Peyer's patch (tissue), 4 donors: ENCODE data around the gene TATDN2.

Source experiments
- CTCF ChIP-seq, 6 experiments: fragments of 450-650 bp in 4 of 6; fragments of 200-600 bp in 2 of 6; sonication (generic) in 1 of 6; IDR thresholded peaks; one replicate each; pipeline ENCODE4 v1.5.1; 2017 to 2019; ENCODE audit warnings: antibody characterized with exemption in 6 of 6, mild to moderate bottlenecking in 3 of 6, moderate library complexity in 1 of 6
- POLR2A ChIP-seq, 2 donors: fragments of 450-650 bp; IDR thresholded peaks; one replicate each; pipeline ENCODE4 v1.5.1; 2017; ENCODE audit warnings: antibody characterized with exemption in 2 of 2, mild to moderate bottlenecking in 2 of 2, moderate library complexity in 2 of 2

GRCh38 chr3:10303785-10304184 lies 55.5 kb downstream of the TATDN2 start:
- no peak for TF ChIP-seq CTCF (IDR thresholded peaks at IDR 0.05)
- TF ChIP-seq POLR2A (IDR thresholded peaks at IDR 0.05): no peak
